GM18517 (cell line): ENCODE results near the gene CLDN7.

ENCODE experiments used
- ATAC-seq: cut with Tn5 transposase; IDR thresholded peaks from one replicate; pipeline ENCODE4 v1.9.1; 2021; ENCODE audit warnings: mild to moderate bottlenecking, moderate library complexity; ENCODE audit not compliant: unreplicated experiment

Gene CLDN7

DNA sequence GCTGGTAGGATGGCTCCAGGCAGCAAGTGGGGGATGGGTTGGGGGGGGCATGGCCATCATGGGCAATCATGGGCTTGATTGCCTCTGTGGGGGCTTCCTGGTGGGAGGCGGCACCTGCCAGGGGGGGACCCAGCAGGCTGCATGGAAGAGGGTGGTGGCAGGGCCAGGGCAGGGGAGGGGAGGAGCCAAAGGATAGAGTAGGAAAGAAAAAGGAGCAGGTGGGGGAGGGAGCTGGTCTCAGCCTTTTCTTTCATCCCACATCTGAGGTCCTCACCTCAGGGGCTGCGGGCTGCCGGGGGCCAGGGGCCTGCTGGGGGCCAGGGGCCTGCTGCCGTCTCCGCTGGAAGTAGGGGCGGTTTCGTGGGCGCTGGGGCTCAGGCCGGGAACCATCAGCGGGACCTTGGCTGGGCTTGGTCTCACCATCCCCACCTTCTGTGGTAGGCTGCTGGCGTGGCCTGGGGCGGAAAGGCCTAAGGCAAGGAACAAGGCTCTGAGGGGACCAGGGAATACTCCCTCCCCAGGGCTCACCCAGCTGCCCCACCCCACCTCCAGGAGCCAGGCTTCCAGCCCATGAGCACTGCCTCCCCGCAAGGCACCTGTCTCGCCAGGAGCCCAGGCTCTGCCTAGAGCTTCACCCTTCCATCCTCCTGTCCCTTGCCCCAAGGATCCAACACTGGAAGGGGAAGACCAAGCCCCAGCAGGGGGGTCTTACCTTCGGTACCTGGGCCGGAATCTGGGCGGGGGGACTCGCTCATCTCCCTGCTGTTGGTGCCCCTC, 27.2 kb upstream of the CLDN7 start:
- ATAC-seq = no peak

GRCh38 chr17:7285679-7286078, 23.4 kb upstream of the CLDN7 start:
- ATAC-seq = no peak

DNA sequence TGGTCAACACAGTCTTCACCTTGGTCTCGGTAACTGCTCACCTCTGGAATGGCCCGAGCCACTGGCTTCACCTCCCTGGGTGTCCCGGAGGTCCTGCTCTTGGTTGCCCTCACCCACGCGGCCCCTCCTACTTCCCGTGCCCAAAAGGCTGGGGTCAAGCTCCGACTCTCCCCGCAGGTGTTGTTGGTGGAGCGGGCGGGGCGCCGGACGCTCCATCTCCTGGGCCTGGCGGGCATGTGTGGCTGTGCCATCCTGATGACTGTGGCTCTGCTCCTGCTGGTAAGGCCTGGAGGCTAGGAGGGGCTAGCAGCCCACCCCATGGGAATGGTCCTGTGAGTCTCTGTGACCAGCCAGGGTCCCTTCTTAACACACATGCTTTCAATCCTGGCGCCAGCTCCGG, 22.6 kb upstream of the CLDN7 start:
- no peak for ATAC-seq

- no peak for ATAC-seq
Measured at GRCh38 chr17:7283471-7284216, 21.4 kb upstream of the CLDN7 start.

DNA sequence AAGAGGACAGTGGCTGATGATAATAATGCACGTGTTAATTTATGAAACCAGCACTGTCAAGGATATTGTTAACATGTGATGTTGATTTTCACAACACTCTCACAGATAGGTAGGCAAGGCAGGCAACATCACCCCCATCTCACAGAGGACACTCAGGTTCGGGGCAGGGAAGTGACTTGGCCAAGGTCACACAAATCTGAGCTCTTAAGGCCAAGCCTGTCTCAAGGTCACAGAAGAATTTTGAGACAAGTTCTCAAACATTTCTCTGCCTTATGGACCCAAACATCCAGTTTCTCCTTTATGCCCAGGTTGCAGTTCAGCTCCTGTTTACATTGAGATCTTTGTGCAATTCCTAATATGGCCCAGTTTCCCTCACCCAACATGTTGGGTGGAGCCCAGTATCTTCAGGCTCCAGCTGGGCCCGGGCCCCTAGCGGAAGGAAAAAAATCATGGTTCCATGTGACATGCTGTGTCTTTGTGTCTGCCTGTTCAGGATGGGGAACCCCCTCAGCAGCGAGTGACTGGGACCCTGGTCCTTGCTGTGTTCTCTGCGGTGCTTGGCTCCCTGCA, 20.6 kb upstream of the CLDN7 start:
- no peak for ATAC-seq

GRCh38 chr17:7281953-7282751, 19.9 kb upstream of the CLDN7 start:
- ATAC-seq = no peak

GRCh38 chr17:7281074-7281952, 19.0 kb upstream of the CLDN7 start, which contains the start of gene SLC2A4:
Gene SLC2A4, plus strand, starts transcription at chr17:7281718. Its CDS starts 217 bp downstream, at chr17:7281935.
- ATAC-seq = no peak

- ATAC-seq = peak; percentile 70
Measured at GRCh38 chr17:7280519-7281073, 18.3 kb upstream of the CLDN7 start.

DNA sequence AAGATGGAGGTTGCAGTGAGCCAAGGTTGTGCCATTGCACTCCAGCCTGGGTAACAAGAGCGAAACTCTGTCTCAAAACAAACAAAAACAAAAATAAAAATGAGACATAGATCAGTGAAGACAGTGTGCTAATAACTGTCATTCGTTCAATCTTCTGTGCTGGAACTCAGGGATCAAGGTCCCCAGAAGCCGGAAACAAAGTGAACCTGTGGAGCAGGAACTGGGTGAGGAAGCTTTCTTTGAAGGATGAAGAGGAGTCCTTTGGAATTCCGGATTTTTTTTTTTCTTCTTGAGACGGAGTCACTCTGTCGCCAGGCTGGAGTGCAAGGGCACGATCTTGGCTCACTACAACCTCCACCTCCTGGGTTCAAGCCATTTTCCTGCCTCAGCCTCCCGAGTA, 17.2 kb upstream of the CLDN7 start:
- ATAC-seq = no peak

- no peak for ATAC-seq
Measured at GRCh38 chr17:7266784-7267183, 4.5 kb upstream of the CLDN7 start.

GRCh38 chr17:7263801-7264078, 1.5 kb upstream of the CLDN7 start:
- ATAC-seq = no peak

GRCh38 chr17:7262935-7263800, 890 bp upstream of the CLDN7 start:
- no peak for ATAC-seq

- ATAC-seq = no peak
Measured at GRCh38 chr17:7261379-7262191, 693 bp downstream of the CLDN7 start.

GRCh38 chr17:7260651-7261378, 1.5 kb downstream of the CLDN7 start:
- no peak for ATAC-seq

DNA sequence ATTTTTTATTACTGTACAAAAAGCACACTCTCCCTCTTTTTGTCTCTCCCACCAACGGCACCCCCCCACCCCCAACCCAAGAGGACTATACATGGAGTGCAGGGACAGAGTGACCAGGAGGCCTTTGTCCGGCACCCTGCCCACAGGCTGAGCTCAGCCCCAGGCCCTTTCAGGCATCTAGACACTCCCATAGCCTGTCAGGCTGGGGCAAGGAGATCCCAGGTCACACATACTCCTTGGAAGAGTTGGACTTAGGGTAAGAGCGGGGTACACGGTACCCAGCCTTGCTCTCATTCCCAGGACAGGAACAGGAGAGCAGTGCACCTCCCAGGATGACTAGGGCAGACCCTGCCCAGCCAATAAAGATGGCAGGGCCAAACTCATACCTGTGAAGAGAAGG, 2.1 kb downstream of the CLDN7 start:
- no peak for ATAC-seq

GRCh38 chr17:7259555-7259889, 2.8 kb downstream of the CLDN7 start:
- ATAC-seq = no peak

DNA sequence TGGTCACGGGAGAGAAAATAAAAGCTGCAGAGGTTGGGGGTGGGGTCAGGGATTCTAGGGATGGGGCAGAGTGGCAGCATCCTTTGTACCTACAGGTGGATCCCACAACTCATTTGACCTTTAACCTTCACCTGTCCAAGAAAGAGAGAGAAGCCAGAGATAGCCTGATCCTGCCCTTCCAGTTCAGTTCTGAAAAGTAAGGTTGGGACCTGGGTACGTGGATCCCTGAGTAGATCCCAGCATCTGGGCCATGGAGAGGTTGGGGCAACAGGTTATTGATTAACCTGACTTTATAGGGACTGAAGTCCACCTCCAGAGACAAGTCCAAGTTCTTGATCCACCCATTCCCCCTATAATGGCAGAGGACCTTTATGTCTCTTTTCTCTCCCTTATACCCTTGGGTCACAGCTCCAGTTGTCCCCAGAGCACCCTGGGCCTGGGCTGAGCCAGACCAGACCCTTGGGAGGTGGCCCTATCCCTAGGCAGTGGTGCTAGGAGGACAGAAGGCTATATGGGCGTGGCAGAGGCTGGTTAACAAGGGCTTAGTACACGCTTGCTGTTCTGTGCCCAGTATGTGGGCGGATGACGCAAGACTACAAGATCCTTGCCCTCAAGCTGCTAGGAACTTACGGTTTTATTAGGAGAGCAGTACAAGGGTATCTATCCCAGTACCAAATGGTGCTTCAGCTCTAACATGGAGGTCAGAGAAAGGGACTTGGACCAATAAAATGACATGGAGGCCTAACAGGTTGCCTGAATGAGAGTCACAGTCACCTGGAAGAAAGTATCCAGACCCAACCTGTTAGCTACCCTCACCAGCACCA, 3.3 kb downstream of the CLDN7 start:
- no peak for ATAC-seq
